ENCODE data around the gene SPTY2D1.

Gene SPTY2D1

DNA sequence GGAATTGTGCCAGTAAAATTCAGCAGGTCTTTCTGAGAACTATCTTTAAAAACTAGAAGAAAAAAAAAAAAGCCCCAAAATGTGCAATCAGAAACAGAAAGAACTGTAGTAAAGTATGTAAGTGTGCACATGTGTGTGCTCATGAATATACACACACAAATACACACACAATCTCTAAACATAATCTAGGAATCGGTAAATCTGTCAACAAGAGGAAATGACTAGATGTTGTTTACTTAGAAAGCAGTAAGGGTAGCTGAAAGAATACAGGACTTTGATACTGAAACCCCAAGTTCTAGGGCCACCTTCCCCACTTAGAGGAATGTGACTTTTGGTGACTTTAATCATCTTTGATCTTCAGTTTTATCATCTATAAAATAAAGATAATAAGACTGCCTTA, 58.8 kb downstream of the SPTY2D1 start:
- H3K4me3 ChIP-seq (ENCODE audit: low read depth, low read length), result no peak overlapping the region
- TF ChIP-seq CTCF (IDR thresholded peaks at IDR 0.05; ENCODE audit: low read depth, low read length), result no peak

DNA sequence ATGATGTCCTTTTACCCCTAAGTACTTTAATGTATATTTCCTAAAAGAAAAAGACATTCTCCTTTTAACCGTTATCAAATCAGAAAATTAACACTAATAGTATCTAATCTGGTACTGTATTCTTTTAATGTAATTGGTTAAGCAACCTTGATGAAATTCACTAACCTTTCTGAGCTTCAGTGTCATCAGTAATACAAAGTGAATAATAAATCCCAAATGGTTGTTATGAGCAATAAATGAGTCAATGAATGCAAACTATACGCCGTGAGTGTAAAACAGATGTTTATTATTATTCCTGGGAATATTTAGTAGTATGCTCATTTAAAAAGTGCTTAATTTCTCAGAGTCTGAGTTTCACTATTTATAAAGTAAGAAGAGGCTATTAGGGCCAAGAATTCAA, 67.1 kb downstream of the SPTY2D1 start:
- no peak for TF ChIP-seq CTCF (IDR thresholded peaks at IDR 0.05; ENCODE audit: low read depth, low read length)
- H3K4me3 ChIP-seq (ENCODE audit: low read depth, low read length), result no peak overlapping the region

- TF ChIP-seq CTCF (IDR thresholded peaks at IDR 0.05; ENCODE audit: low read depth, low read length), result no peak
- H3K4me3 ChIP-seq (ENCODE audit: low read depth, low read length), result no peak overlapping the region
Measured at GRCh38 chr11:18566406-18566805, 67.7 kb downstream of the SPTY2D1 start.

DNA sequence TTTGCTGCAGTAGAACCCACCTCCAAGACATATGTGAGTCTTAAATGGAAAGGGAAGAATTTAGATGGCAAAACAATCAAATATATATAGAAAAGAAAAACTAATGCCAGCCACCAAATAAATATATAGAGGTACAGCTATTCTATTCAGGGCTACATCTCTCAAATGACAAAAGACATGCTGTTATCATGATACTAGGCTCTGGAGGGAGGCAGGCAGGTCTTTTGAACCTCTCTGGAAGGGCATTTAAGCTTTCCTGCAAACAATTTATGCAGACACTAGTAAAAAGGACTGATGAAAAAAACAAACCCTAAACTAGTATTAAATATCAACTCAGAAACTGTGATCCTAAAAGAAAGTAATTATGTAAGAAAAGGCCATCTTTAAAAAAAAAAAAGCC, 70.0 kb downstream of the SPTY2D1 start:
- H3K4me3 ChIP-seq (ENCODE audit: low read depth, low read length), result no peak overlapping the region
- TF ChIP-seq CTCF (IDR thresholded peaks at IDR 0.05; ENCODE audit: low read depth, low read length), result no peak

- no peak overlapping the region for H3K4me3 ChIP-seq (ENCODE audit: low read depth, low read length)
- TF ChIP-seq CTCF (IDR thresholded peaks at IDR 0.05; ENCODE audit: low read depth, low read length), result no peak
Measured at GRCh38 chr11:18563090-18563730, 70.9 kb downstream of the SPTY2D1 start.

Data from WI38 (cell line).